K562 (cell line): ENCODE data around the gene TMEM89. TPM values are rescaled to one million over a fixed set of nuclear protein-coding genes. Genes with fewer than 3 reads are reported as not detected.

Experiments
- AFF4 ChIP-seq: sonication (generic); formaldehyde crosslinking; IDR thresholded peaks from 2 replicates; pipeline ENCODE4 v1.8.0; 2023; ENCODE audit warnings: mild to moderate bottlenecking, missing genetic modification reagents
- BRCA1 ChIP-seq, 2 experiments: fragments of 450-650 bp in 1 of 2; sonication (generic) in 1 of 2; formaldehyde crosslinking in 1 of 2; IDR thresholded peaks; 2 replicates each; pipeline versions ENCODE4 v1.5.0 to v1.6.1; 2017 to 2020; ENCODE audit warnings: mild to moderate bottlenecking in 1 of 2, missing genetic modification reagents in 1 of 2
- HDAC2 ChIP-seq: fragments of 450-650 bp; IDR thresholded peaks from 2 replicates; pipeline ENCODE4 v1.6.1; 2016; ENCODE audit warnings: mild to moderate bottlenecking
- MBD2 ChIP-seq: sonication (generic); IDR thresholded peaks from 2 replicates; pipeline ENCODE4 v1.6.1; 2016; ENCODE audit warnings: low read depth, borderline replicate concordance
- NUFIP1 ChIP-seq: fragments of 450-650 bp; IDR thresholded peaks from 2 replicates; pipeline ENCODE4 v1.6.1; 2018; ENCODE audit not compliant: partially characterized antibody
- SRSF1 ChIP-seq: fragments of 200-400 bp; formaldehyde crosslinking; IDR thresholded peaks from 2 replicates; pipeline ENCODE4 v1.6.1; 2017; ENCODE audit warnings: mild to moderate bottlenecking, low read depth, low read length, moderate library complexity
- SRSF3 ChIP-seq: fragments of 200-400 bp; formaldehyde crosslinking; IDR thresholded peaks from 2 replicates; pipeline ENCODE4 v1.6.1; 2016; ENCODE audit warnings: mild to moderate bottlenecking, low read length, moderate library complexity; ENCODE audit not compliant: insufficient read depth
- polyA plus RNA-seq, 8 experiments: library from polyadenylated mRNA; depleted of rRNA in 4 of 8; stranded (reverse) in 5 of 8; unstranded in 3 of 8; fragments of >200 nt; fragmentation: Nextera tagmentation in 2 of 8; fragmentation: Illumina TruSeq in 1 of 8; extraction: Ambion mirVana in 2 of 8; extraction: Trizol in 1 of 8; gene quantifications; 2 replicates each; pipeline versions ENCODE4 v1.2.1 to v1.2.3, GENCODE V29; 2011 to 2014; ENCODE audit warnings: inconsistent platforms in 1 of 8, missing spikeins in 1 of 8
- total RNA-seq, 7 experiments: library from RNA; depleted of rRNA in 6 of 7; stranded (reverse); fragments of >200 nt in 6 of 7; fragmentation: Illumina TruSeq in 2 of 7; extraction: Trizol in 2 of 7; gene quantifications; 2 replicates each; pipeline versions ENCODE4 v1.2.1 to v1.2.3, GENCODE V29; 2011 to 2021; ENCODE audit warnings: low replicate concordance in 1 of 7
- TF ChIP-seq, protein P1 (sequence below): fragments of 250-450 bp; sonication (Bioruptor Pico); IDR thresholded peaks from 2 replicates; pipeline ENCODE4 v1.5.1; 2021; ENCODE audit warnings: mild to moderate bottlenecking
- TF ChIP-seq, protein P2 (sequence below): fragments of 450-650 bp; formaldehyde crosslinking; IDR thresholded peaks from 2 replicates; pipeline ENCODE4 v1.4.0; 2020; ENCODE audit warnings: mild to moderate bottlenecking
- TF ChIP-seq, protein P3 (sequence below): fragments of 450-650 bp; formaldehyde crosslinking; IDR thresholded peaks from 2 replicates; pipeline ENCODE4 v1.4.0; 2022; ENCODE audit warnings: mild to moderate bottlenecking, moderate library complexity
- TF ChIP-seq, protein P4 (sequence below): fragments of 450-650 bp; IDR thresholded peaks from 2 replicates; pipeline ENCODE4 v1.6.1; 2016; ENCODE audit warnings: low read depth

TMEM89 gene
- total and polyA plus RNA-seq, 9 of the 15 experiments (the other 6 are each of a cell fraction or from before 2014, with no cell fraction given): not detected

DNA sequence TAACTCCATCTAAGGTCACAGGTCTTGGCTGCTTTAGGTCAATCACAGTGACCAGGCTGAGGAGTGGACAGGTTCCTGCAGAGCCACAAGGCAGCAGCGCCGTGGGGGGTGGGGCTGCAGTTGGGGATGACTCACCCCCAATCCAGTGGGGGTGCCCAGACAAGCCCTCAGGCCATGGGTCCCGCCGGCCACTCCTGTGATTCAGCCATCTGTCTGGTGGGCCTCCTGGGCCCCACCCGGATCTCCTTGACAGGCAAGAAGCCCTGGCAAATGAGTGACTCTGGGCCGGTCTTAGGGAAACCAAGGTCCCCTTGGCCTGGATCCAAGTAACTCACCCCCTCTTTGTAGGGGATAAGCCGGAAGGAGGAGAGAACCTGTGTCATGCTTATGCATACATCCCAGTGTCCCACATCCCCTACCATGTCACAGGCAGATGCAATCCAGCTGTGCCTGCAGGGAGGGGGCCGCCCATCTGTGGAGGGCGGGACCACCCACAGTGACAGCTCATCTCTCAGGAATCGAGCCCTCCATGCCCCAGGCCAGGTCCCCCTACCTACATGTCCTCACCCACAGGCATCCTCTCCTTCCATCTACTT lies 25.9 kb downstream of the TMEM89 start (continued):
- TF ChIP-seq BRCA1 (IDR thresholded peaks at IDR 0.05) (no peak), BRCA1 (CRISPR knock-in tag; IDR thresholded peaks at IDR 0.05) (0 out of 2 replicates have a peak, but pooled peaks have one; percentile 81), SRSF3 (no peak), NUFIP1 (no peak), HDAC2 (no peak), AFF4 (CRISPR knock-in tag) (no peak), MBD2 (no peak), SRSF1 (no peak)
- TF ChIP-seq, protein P1, sequence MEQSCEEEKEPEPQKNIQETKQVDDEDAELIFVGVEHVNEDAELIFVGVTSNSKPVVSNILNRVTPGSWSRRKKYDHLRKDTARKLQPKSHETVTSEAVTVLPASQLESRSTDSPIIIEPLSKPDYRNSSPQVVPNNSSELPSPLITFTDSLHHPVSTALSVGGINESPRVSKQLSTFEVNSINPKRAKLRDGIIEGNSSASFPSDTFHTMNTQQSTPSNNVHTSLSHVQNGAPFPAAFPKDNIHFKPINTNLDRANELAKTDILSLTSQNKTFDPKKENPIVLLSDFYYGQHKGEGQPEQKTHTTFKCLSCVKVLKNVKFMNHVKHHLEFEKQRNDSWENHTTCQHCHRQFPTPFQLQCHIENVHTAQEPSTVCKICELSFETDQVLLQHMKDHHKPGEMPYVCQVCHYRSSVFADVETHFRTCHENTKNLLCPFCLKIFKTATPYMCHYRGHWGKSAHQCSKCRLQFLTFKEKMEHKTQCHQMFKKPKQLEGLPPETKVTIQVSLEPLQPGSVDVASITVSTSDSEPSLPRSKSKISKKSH (CRISPR knock-in tag): no peak
- TF ChIP-seq, protein P2, sequence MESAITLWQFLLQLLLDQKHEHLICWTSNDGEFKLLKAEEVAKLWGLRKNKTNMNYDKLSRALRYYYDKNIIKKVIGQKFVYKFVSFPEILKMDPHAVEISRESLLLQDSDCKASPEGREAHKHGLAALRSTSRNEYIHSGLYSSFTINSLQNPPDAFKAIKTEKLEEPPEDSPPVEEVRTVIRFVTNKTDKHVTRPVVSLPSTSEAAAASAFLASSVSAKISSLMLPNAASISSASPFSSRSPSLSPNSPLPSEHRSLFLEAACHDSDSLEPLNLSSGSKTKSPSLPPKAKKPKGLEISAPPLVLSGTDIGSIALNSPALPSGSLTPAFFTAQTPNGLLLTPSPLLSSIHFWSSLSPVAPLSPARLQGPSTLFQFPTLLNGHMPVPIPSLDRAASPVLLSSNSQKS (CRISPR knock-in tag): no peak
- TF ChIP-seq, protein P3, sequence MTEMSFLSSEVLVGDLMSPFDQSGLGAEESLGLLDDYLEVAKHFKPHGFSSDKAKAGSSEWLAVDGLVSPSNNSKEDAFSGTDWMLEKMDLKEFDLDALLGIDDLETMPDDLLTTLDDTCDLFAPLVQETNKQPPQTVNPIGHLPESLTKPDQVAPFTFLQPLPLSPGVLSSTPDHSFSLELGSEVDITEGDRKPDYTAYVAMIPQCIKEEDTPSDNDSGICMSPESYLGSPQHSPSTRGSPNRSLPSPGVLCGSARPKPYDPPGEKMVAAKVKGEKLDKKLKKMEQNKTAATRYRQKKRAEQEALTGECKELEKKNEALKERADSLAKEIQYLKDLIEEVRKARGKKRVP (CRISPR knock-in tag): no peak
- TF ChIP-seq, protein P4, sequence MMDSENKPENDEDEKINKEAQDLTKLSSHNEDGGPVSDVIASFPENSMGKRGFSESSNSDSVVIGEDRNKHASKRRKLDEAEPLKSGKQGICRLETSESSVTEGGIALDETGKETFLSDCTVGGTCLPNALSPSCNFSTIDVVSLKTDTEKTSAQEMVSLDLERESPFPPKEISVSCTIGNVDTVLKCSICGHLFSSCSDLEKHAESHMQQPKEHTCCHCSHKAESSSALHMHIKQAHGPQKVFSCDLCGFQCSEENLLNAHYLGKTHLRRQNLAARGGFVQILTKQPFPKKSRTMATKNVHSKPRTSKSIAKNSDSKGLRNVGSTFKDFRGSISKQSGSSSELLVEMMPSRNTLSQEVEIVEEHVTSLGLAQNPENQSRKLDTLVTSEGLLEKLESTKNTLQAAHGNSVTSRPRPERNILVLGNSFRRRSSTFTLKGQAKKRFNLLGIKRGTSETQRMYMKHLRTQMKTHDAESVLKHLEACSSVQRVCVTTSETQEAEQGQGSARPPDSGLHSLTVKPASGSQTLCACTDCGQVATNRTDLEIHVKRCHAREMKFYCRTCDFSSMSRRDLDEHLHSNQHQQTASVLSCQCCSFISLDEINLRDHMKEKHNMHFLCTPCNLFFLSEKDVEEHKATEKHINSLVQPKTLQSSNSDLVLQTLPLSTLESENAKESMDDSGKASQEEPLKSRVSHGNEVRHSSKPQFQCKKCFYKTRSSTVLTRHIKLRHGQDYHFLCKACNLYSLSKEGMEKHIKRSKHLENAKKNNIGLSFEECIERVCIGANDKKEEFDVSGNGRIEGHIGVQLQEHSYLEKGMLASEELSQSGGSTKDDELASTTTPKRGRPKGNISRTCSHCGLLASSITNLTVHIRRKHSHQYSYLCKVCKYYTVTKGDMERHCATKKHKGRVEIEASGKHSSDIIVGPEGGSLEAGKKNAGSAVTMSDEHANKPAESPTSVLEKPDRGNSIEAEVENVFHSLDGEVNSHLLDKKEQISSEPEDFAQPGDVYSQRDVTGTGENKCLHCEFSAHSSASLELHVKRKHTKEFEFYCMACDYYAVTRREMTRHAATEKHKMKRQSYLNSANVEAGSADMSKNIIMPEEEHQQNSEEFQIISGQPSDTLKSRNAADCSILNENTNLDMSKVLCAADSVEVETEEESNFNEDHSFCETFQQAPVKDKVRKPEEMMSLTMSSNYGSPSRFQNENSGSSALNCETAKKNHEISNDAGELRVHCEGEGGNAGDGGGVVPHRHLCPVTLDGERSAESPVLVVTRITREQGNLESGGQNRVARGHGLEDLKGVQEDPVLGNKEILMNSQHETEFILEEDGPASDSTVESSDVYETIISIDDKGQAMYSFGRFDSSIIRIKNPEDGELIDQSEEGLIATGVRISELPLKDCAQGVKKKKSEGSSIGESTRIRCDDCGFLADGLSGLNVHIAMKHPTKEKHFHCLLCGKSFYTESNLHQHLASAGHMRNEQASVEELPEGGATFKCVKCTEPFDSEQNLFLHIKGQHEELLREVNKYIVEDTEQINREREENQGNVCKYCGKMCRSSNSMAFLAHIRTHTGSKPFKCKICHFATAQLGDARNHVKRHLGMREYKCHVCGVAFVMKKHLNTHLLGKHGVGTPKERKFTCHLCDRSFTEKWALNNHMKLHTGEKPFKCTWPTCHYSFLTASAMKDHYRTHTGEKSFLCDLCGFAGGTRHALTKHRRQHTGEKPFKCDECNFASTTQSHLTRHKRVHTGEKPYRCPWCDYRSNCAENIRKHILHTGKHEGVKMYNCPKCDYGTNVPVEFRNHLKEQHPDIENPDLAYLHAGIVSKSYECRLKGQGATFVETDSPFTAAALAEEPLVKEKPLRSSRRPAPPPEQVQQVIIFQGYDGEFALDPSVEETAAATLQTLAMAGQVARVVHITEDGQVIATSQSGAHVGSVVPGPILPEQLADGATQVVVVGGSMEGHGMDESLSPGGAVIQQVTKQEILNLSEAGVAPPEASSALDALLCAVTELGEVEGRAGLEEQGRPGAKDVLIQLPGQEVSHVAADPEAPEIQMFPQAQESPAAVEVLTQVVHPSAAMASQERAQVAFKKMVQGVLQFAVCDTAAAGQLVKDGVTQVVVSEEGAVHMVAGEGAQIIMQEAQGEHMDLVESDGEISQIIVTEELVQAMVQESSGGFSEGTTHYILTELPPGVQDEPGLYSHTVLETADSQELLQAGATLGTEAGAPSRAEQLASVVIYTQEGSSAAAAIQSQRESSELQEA: no peak
